ENCODE measurements around the gene FBXL2. TPM values are rescaled to one million over a fixed set of nuclear protein-coding genes. Genes with fewer than 3 reads are reported as not detected.

Gene FBXL2
- total and polyA plus RNA-seq, 2 of the 8 experiments (the other 6 are each of a cell fraction or from before 2014, with no cell fraction given), result 3.1 to 5.4 TPM

GRCh38 chr3:33360136-33360825 lies 83.0 kb downstream of the FBXL2 start:
- 94% methylated on average over 1 of the region's 1 CpG; no CpG with 5 or more reads in 1 of the 2 experiments for WGBS, 2 experiments (ENCODE audit: extremely low coverage in 1 of 2, insufficient coverage in 1 of 2, insufficient read length in 1 of 2, insufficient replicate concordance in 2 of 2, low coverage in 1 of 2, low lambda C conversion rate in 2 of 2, missing lambda C conversion rate in 1 of 2)

More at GRCh38 chr3:33360136-33360825, 83.0 kb downstream of the FBXL2 start:
- H4K8ac ChIP-seq (ENCODE audit: extremely low read depth, insufficient read depth, low read length), result no peak overlapping the region
- FAIRE-seq (no peak), DNase-seq (ENCODE audit: low read depth in 1 of 2, low spot score in 2 of 2) (no peak)
- H4K5ac ChIP-seq (ENCODE audit: insufficient read length, low read depth, low read length), result no peak overlapping the region
- H3K23ac ChIP-seq (ENCODE audit: insufficient read length), result no peak overlapping the region
- no peak overlapping the region for H4K91ac ChIP-seq (replicated peaks; ENCODE audit: insufficient read length, low read length)
- H2AK5ac ChIP-seq (ENCODE audit: low read depth, low read length), result no peak overlapping the region
- no peak overlapping the region for H3K27ac ChIP-seq (ENCODE audit: low read depth, low read length)
- no peaks in the 10 kb centered on the region for H3K27me3 ChIP-seq (replicated peaks in 1 of 4; ENCODE audit: control insufficient read depth in 3 of 4, extremely low read depth in 1 of 4, insufficient read depth in 3 of 4, low read length in 3 of 4)
- H3K14ac ChIP-seq (ENCODE audit: insufficient read length), result no peak overlapping the region
- no peaks in the 10 kb centered on the region for H3K23me2 ChIP-seq (ENCODE audit: low read depth, low read length)
- no peak overlapping the region for H2BK5ac ChIP-seq (ENCODE audit: low read depth, low read length)
- H3K4me2 ChIP-seq (ENCODE audit: insufficient read depth in 1 of 2, low read depth in 2 of 2, low read length in 2 of 2), result no peak overlapping the region
- no peaks in the 10 kb centered on the region for H4K20me1 ChIP-seq (replicated peaks in 1 of 2; ENCODE audit: control insufficient read depth in 1 of 2, insufficient read depth in 2 of 2, low read length in 2 of 2)
- H3K4ac ChIP-seq (replicated peaks; ENCODE audit: insufficient read length, low read depth, low read length), result no peak overlapping the region
- H3K4me1 ChIP-seq (replicated peaks in 1 of 4; ENCODE audit: control insufficient read depth in 3 of 4, insufficient read depth in 4 of 4, low read length in 3 of 4), result no peaks in the 10 kb centered on the region
- no peak overlapping the region for H2BK15ac ChIP-seq (ENCODE audit: low read length)
- no peaks in the 10 kb centered on the region for H3K79me2 ChIP-seq (ENCODE audit: control insufficient read depth in 1 of 2, insufficient read depth in 2 of 2, low read length in 2 of 2)
- no peak overlapping the region for H3K56ac ChIP-seq (replicated peaks; ENCODE audit: insufficient read length, low read depth, low read length)
- TF ChIP-seq SAP30 (IDR thresholded peaks at IDR 0.05; ENCODE audit: insufficient read depth, insufficient replicate concordance, low read length), result no peak
- TF ChIP-seq ATF2 (IDR thresholded peaks at IDR 0.05; ENCODE audit: low read length), result no peak
- no peak for TF ChIP-seq JUN (IDR thresholded peaks at IDR 0.05; ENCODE audit: low read depth, low read length)
- TF ChIP-seq USF2 (IDR thresholded peaks at IDR 0.05; ENCODE audit: low read length), result no peak
- no peak for TF ChIP-seq TEAD4 (IDR thresholded peaks at IDR 0.05; ENCODE audit: low read depth, low read length)
- no peak for TF ChIP-seq ZNF274 (IDR thresholded peaks at IDR 0.05; ENCODE audit: borderline replicate concordance, extremely low read depth, low read length)
- no peak for TF ChIP-seq JUND (IDR thresholded peaks at IDR 0.05; ENCODE audit: low read length)
- no peak for TF ChIP-seq CHD1 (IDR thresholded peaks at IDR 0.05; ENCODE audit: low read depth, low read length)
- no peak for TF ChIP-seq FOSL1 (IDR thresholded peaks at IDR 0.05; ENCODE audit: insufficient read depth, low read depth, low read length)
- TF ChIP-seq MAX (IDR thresholded peaks at IDR 0.05), result no peak
- H2BK12ac ChIP-seq (ENCODE audit: low read depth, low read length), result no peak overlapping the region
- CTCF ChIA-PET (ENCODE audit: partially characterized antibody), result interaction anchor here (0.6 to 5.4 kb wide), 4 partner anchors 10 to 842 kb away, joined by 3 to 35 read pairs (median 3); no protein-coding TSS in a partner anchor
- no peak overlapping the region for H3K18ac ChIP-seq (ENCODE audit: extremely low read depth, low read length)
- H3K9me3 ChIP-seq (ENCODE audit: insufficient read depth in 2 of 2, low read depth in 1 of 2, low read length in 1 of 2), result no peaks in the 10 kb centered on the region
- H2AFZ ChIP-seq (ENCODE audit: low read length), result no peak overlapping the region
- H3K36me3 ChIP-seq (ENCODE audit: control insufficient read depth in 2 of 4, insufficient read depth in 4 of 4, low read length in 3 of 4), result no peaks in the 10 kb centered on the region
- H3K79me1 ChIP-seq (ENCODE audit: low read depth, low read length), result no peaks in the 10 kb centered on the region
- POLR2A ChIA-PET (ENCODE audit: partially characterized antibody), result no interaction called here
- H3K4me3 ChIP-seq (ENCODE audit: extremely low read depth in 1 of 4, insufficient read depth in 2 of 4, low read depth in 3 of 4, low read length in 4 of 4), result no peak overlapping the region
- H2BK120ac ChIP-seq (replicated peaks; ENCODE audit: low read depth, low read length), result no peak overlapping the region
- no peak overlapping the region for H3K9ac ChIP-seq (replicated peaks in 1 of 4; ENCODE audit: extremely low read depth in 1 of 4, low read depth in 3 of 4, low read length in 3 of 4)
- no peak overlapping the region for H2BK20ac ChIP-seq (ENCODE audit: low read length)

Measured in H1 (cell line).